CD4-positive, alpha-beta T cell treated with Interleukin-6 at 100 ng/mL for 8 hours (primary cell): ENCODE results near the gene CBL.
"Not testable (repeated sequence)": the region's sequence is repeated elsewhere in the genome, so short reads cannot be mapped to it uniquely, and the experiment has no call there.

Experiments used
- DNase-seq: peaks from one replicate; pipeline ENCODE4 v3.0.0-alpha.2; 2020; ENCODE audit warnings: mixed read lengths, low spot score

Gene CBL

GRCh38 chr11:119210050-119210449, 3.9 kb downstream of the CBL start:
- no peak for DNase-seq

DNA sequence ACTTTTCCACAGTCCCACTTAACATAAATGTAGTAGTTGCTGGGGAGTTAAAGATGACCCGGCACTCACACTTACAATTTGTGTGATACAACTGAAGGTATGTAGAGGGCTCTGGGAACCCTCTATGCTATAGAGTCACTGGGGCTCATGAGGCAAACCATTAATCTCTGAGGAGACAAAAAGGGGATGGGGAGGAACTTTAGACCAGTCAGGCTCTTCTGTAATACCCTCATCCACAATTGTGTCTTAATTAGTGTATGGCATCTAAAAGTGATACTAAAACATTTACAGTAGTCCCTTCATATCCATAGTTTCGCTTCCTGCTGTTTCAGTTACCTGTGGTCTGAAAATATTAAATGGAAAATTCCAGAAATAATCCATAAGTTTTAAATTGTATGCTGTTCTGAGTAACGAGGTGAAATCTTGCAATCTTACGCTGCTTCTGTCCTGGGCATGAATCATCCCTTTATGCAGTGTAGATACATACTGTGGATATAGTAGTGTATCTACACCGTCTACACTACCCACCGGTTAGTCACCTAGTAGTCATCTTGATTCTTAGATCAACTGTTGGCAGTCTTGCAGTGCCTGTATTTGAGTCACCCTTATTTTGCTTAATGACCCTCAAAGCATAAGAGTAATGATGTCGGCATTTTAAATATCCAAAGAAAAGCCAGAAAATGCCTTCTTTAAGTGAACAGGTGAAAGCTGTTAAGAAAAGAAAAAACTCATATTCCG, 12.2 kb downstream of the CBL start:
- no peak for DNase-seq

- DNase-seq: no peak
These were observed 16.2 kb downstream of the CBL start for GRCh38 chr11:119222308-119222707.

DNA sequence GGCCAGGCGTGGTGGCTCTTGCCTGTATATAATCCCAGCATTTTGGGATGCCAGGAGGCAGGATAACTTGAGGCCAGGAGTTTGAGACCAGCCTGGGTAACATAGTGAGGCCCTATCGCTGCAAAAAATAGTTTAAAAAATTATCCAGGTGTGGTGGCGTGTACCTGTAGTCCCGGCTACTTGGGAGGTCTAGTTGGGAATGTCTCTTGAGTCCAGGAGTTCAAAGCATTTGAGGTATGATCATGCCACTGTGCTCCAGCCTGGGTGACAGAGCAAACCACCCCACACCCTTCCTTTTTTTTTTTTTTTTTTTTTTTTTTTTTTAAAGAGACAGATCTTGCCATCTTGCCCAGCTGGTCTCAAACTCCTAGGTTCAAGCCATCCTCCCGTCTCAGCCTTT, 16.8 kb downstream of the CBL start:
- no peak for DNase-seq

- no peak for DNase-seq
These were observed 17.7 kb downstream of the CBL start for GRCh38 chr11:119223856-119224255.

DNA sequence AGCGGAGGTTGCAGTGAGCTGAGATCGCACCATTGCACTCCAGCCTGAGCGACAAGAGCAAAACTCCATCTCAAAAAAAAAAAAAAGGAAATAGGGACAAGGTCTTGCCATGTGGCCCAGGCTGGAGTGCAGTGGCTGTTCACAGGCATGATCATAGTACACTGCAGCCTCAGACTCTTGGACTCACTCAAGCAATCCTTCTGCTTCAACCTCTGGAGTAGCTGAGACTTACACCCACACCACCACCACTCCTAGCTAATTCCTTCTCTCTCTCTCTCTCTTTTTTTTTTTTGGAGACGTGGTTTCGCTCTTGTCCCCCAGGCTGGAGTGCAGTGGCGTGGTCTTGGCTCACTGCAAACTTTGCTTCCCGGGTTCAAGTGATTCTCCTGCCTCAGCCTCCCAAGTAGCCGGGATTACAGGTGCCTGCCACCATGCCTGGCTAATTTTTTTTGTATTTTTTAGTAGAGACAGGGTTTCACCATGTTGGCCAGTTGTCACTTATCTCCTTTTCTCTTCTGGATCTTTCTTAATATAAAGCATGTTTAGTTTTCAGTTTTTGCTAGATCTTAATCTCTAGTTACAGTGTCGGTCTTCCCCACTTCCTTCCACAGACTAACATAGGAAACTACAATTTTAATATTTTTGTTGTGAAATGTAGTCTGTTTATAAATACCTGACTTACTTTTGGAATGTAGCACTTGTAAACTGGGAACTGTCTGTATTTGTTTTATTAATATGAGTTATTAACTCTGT, 22.6 kb downstream of the CBL start:
- DNase-seq: not testable (repeated sequence)

GRCh38 chr11:119229288-119229672, 23.1 kb downstream of the CBL start:
- DNase-seq: no peak

- no peak for DNase-seq
These were observed 23.6 kb downstream of the CBL start for GRCh38 chr11:119229741-119230140.

DNA sequence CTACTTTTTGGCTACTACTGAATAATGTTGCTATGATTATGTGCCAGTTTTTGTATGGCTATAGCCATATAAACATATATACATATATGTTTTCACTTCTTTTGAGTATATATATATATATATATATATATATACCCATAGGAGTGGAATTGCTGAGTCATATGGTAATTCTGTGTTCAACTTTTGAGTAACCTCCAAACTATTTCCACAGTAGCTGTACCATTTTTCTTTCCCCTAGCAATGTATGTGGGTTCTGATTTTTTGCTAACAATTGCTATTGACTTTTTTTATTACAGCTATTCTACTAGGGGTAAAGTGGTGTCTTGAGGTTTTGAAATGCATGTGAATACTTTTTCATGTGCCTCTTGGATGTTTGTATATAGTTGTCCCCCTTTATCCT, 30.4 kb downstream of the CBL start:
- DNase-seq: no peak

- DNase-seq: no peak
These were observed 30.8 kb downstream of the CBL start for GRCh38 chr11:119236891-119237290.

- DNase-seq: no peak
These were observed 31.4 kb downstream of the CBL start for GRCh38 chr11:119237515-119237914.

- no peak for DNase-seq
These were observed 42.9 kb downstream of the CBL start for GRCh38 chr11:119248750-119249670.

DNA sequence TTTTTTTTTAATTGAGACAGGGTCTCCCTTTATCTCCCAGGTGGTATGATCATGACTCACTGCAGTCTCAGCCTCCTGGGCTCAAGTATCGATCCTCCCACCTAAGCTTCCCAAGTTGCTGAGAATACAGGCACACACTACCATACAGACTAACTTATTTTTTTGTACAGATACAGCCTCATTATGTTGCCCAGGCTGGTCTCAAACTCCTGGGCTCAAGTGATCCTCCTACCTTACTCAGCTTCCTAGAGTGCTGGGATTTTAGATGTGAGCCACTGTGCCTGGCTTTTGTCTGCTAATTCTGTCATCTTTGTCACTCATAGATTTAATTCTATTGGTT, 43.5 kb downstream of the CBL start:
- no peak for DNase-seq

DNA sequence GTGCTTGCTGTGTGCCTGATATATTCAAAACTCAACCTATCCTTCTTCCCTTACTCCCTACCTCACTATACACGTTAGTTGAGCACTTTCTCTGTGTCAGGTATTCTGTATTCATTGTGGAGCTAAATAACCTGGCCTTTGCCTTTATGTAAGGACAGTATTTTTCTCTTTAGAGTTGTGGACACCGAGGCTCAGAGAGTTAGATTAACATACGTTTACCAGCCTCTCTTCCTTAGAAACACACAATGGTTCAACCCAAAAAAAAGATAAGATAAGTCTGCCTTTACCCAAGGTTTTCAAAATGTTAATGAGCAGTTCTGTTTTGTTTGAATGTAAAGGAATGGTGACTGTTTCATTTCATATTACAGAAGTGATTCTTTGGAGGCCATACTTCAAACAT, 45.0 kb downstream of the CBL start:
- DNase-seq: no peak

DNA sequence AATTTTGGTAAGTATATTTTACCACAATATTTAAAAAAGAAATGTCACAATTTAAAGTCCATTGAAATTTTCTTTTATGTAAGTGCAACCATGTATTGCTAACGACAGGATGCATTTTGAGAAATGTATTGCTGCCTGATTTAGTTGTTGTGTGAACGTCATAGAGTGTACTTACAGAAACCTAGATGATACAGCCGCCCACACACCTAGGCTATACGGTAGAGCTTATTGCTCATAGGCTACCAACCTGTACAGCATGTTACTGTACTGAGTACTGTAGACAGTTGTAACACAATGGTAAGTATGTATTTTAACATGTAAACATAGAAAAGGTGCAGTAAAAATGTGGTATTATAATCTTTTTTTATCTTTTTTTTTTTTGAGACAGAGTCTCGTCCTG, 48.1 kb downstream of the CBL start:
- DNase-seq: no peak

- peak; percentile 43 for DNase-seq
These were observed 52.0 kb downstream of the CBL start for GRCh38 chr11:119258180-119258579.

GRCh38 chr11:119258983-119259382, 52.8 kb downstream of the CBL start:
- no peak for DNase-seq

GRCh38 chr11:119262668-119263351, 56.7 kb downstream of the CBL start:
- DNase-seq: peak; percentile 29

- peak; percentile 47 for DNase-seq
These were observed 57.3 kb downstream of the CBL start for GRCh38 chr11:119263352-119263940.

GRCh38 chr11:119266063-119266462, 59.9 kb downstream of the CBL start:
- no peak for DNase-seq

- DNase-seq: peak; percentile 7
These were observed 60.5 kb downstream of the CBL start for GRCh38 chr11:119266517-119267255.
